BE2C (cell line): ENCODE measurements around the gene PDE9A.
"Not testable (repeated sequence)": the region's sequence is repeated elsewhere in the genome, so short reads cannot be mapped to it uniquely, and the experiment has no call there.

ENCODE experiments used
- DNase-seq: peaks from one replicate; pipeline ENCODE4 v3.0.0-alpha.2; 2020
- H3K27me3 ChIP-seq: fragments of 250-450 bp; sonication (Bioruptor Pico); 2 replicates; pipeline ENCODE4 v1.5.1; 2020; ENCODE audit warnings: mild to moderate bottlenecking
- H3K36me3 ChIP-seq: fragments of 250-450 bp; sonication (Bioruptor Pico); 2 replicates; pipeline ENCODE4 v1.5.1; 2020; ENCODE audit warnings: mild to moderate bottlenecking
- H3K4me1 ChIP-seq: fragments of 250-450 bp; sonication (Bioruptor Pico); 2 replicates; pipeline ENCODE4 v1.5.1; 2020
- H3K4me3 ChIP-seq: 2 replicates; pipeline ENCODE4 v1.5.1; 2011; ENCODE audit warnings: low read depth, low read length
- H3K9me3 ChIP-seq: fragments of 250-450 bp; sonication (Bioruptor Pico); 2 replicates; pipeline ENCODE4 v1.5.1; 2020
- CTCF ChIP-seq: IDR thresholded peaks from 2 replicates; pipeline ENCODE4 v1.5.1; 2012; ENCODE audit warnings: mild to moderate bottlenecking, low read depth, low read length

Gene PDE9A

DNA sequence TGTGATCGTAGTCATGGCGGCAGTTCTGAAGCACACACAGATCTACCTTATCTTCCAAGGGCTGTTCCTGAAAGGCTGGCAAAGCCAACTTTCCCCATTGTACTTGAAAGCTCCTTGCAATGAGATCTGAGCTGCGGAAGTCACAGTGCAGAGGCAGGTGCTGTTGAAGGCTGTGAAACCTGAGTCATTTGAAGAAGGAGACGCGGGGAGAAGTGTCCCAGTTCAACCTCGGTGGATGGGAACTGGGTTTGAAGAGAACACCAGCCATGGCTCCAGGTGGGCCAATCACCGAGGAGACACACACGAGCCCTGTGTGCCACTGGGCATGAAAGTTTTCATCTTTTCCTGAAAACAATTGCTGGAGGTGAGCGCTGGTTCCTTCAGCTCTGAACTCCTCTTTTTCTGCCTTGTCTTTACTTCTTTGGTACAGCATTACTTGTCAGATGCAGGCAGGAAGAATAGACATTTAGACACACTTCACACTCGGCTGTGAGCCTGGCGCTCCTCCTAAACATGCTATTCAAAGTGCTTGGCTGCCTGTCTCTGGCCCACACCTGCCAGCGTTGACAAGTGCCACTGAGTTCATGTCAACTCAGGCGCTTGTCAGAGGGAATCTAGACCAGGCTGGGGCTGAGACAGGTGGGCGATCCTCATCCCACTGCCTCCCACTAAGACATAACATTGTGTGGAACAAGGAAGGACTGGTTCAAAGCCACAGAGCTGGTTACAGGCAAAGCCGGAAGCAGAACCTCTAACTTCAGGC is 25.7 kb upstream of the PDE9A start:
- H3K27me3 ChIP-seq, result no peaks in the 10 kb centered on the region
- no peak overlapping the region for H3K4me3 ChIP-seq
- peaks cover 7% of the 10 kb centered on the region; the same call in 1 of the 2 replicates for H3K9me3 ChIP-seq
- H3K4me1 ChIP-seq, result no peaks in the 10 kb centered on the region
- H3K36me3 ChIP-seq, result no peaks in the 10 kb centered on the region
- no peak for DNase-seq
- TF ChIP-seq CTCF, result no peak

GRCh38 chr21:42628466-42629061 is 24.9 kb upstream of the PDE9A start:
- not testable (repeated sequence) for H3K27me3 ChIP-seq, DNase-seq, H3K36me3 ChIP-seq, H3K4me1 ChIP-seq, H3K4me3 ChIP-seq, H3K9me3 ChIP-seq

DNA sequence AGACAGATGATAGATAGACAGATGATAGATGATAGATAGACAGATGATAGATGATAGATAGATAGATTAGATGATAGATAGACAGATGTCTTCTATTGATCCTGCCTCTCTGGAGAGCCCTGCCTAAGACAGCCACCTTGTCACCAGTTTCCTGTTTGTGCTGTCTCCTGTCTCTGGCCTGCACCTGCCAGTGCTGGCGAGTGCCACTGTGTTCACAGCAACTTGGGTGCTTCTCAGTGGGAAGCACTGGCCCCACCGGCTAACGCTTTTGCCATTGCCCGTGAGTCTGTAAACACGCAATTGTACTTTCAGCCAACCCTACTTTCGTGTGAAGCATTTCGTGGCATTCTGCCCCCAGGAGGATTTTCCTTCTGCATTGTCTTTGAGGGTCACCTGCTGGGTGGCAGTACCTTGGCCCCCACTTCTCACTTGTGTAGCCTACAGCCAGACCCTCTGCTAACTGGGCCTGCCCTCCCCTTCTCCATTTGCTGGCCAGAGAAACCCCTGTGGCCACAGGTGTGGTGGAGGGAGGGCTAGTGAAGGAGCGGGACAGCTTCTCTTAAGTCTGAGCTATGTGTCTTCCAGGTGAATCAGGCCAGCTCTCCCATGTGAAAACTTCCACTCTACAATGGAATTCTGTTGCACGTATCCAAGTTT is 23.4 kb upstream of the PDE9A start:
- Histone ChIP-seq H3K9me3 (peaks cover 7% of the 10 kb centered on the region; the same call in 1 of the 2 replicates), H3K4me3 (no peak overlapping the region), H3K36me3 (no peaks in the 10 kb centered on the region), H3K27me3 (no peaks in the 10 kb centered on the region), H3K4me1 (no peaks in the 10 kb centered on the region)
- no peak for DNase-seq
- TF ChIP-seq CTCF, result no peak

GRCh38 chr21:42630626-42631025 is 22.8 kb upstream of the PDE9A start:
- peaks cover 7% of the 10 kb centered on the region; the same call in 1 of the 2 replicates for H3K9me3 ChIP-seq
- H3K27me3 ChIP-seq, result no peaks in the 10 kb centered on the region
- no peak for TF ChIP-seq CTCF
- no peak for DNase-seq
- H3K4me1 ChIP-seq, result no peaks in the 10 kb centered on the region
- no peaks in the 10 kb centered on the region for H3K36me3 ChIP-seq
- H3K4me3 ChIP-seq, result no peak overlapping the region

DNA sequence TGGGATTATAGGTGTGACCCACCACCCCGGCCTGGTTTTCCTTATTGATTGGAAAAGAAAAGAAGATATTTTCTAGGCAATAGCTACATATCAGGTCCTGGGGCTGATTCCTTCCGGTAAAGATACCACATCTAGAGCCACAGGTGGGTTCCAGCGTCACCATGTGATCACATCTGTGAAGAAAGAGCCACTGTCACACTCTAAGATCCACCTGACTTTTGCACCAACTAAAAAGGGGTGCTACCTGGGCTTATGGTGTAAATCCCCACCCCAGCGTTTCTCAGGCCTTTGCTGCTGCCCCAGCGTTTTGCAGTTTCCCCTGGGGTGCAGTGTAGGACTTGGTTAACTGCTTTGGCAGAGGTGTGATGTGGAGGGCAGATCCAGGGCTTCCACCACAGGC is 22.3 kb upstream of the PDE9A start:
- DNase-seq, result no peak
- no peak for TF ChIP-seq CTCF
- H3K36me3 ChIP-seq, result no peaks in the 10 kb centered on the region
- no peak overlapping the region for H3K4me3 ChIP-seq
- no peaks in the 10 kb centered on the region for H3K4me1 ChIP-seq
- no peaks in the 10 kb centered on the region for H3K27me3 ChIP-seq
- H3K9me3 ChIP-seq, result peaks cover 7% of the 10 kb centered on the region; the same call in 1 of the 2 replicates

DNA sequence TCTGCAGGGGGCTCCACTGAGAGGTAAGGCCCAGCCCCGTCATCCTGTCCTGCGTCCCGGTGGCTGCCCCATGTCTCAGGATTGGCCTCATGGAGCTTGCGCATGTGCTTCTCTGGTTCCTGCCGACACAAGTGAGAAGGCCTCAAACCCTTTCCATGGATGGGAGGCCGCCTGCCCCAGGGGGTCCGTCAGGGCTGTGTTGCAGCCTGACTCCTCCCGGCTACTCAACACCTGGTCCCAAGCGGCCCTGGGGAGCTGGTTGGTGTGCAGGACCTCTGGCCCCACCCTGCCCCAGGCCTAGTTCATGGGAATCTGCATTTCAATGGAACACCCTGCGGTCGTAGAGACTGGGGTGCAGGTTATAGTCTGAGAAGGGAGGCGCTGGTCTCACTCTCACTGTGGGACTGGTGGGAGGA is 21.1 kb upstream of the PDE9A start:
- Histone ChIP-seq H3K9me3 (peaks cover 7% of the 10 kb centered on the region; the same call in 1 of the 2 replicates), H3K4me1 (no peaks in the 10 kb centered on the region), H3K36me3 (no peaks in the 10 kb centered on the region), H3K4me3 (no peak overlapping the region), H3K27me3 (no peaks in the 10 kb centered on the region)
- no peak for TF ChIP-seq CTCF
- DNase-seq, result no peak
